ENCODE results near the gene IL1F10. TPM values are rescaled to one million over a fixed set of nuclear protein-coding genes. Genes with fewer than 3 reads are reported as not detected.
"Not testable (repeated sequence)": the region's sequence is repeated elsewhere in the genome, so short reads cannot be mapped to it uniquely, and the experiment has no call there.

IL1F10 gene
- total and polyA plus RNA-seq, 5 donors from 2014 or later, result not detected

DNA sequence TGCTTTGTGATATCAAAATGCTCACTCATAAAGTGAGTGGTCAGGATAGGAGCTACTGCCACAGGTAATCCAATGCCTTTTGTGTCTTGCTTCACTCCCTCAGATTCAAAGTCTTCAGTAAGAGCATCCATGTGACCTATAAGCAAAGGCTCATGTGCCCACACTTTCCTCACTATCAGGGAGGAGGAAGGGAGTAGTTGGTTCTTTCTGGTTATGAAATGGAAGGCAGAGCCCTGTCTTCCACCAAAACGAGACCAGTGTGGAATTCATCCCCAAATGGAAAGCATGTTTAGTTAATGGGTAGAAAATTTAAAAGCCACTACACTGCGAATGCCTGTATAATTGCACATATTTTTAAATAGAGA lies 25.8 kb downstream of the IL1F10 start:
- Histone ChIP-seq H3K27me3 (ENCODE audit: control insufficient read depth, insufficient read depth, low read length) (peaks cover 4% of the 10 kb centered on the region), H3K36me3 (ENCODE audit: control insufficient read depth, insufficient read depth, low read length) (no peaks in the 10 kb centered on the region), H3K4me1 (ENCODE audit: control insufficient read depth, insufficient read depth, low read length, poor library complexity, severe bottlenecking) (peaks cover 4% of the 10 kb centered on the region), H3K27ac (ENCODE audit: insufficient read depth, low read length, poor library complexity, severe bottlenecking) (no peak overlapping the region), H3K4me3 (ENCODE audit: low read depth, low read length) (no peak overlapping the region), H3K9me3 (ENCODE audit: control insufficient read depth in 2 of 2, low read length in 2 of 2) (no peaks in the 10 kb centered on the region)
- Mint-ChIP-seq H3K4me1 (peaks cover 7 to 13% (median 12%) of the 10 kb centered on the region in 4 donors), H3K27ac (no peak overlapping the region), H3K36me3 (peaks cover 3% of the 10 kb centered on the region), H3K27me3 (no peaks in the 10 kb centered on the region), H3K4me3 (no peak overlapping the region), H3K9me3 (peaks cover 3 to 16% (median 5%) of the 10 kb centered on the region in 7 donors)
- DNase-seq, result no peak
- no peak for ATAC-seq (ENCODE audit: low read depth in 2 of 2)

DNA sequence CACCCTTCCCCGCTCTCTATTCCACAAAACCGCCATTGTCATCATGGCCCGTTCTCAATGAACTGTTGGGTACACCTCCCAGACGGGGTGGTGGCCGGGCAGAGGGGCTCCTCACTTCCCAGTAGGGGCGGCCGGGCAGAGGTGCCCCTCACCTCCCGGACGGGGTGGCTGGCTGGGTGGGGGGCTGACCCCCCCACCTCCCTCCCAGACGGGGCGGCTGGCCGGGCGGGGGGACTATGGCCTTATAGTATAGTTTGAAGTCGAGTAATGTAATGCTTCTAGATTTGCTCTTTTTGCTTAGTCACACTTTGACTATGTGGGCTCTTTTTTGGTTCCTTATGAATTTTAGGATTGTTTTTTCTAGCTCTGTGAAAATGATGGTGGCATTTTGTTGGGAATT lies 28.5 kb downstream of the IL1F10 start:
- H3K27ac ChIP-seq (ENCODE audit: insufficient read depth, low read length, poor library complexity, severe bottlenecking); H3K9me3 ChIP-seq (ENCODE audit: control insufficient read depth in 2 of 2, low read length in 2 of 2): not testable (repeated sequence)

DNA sequence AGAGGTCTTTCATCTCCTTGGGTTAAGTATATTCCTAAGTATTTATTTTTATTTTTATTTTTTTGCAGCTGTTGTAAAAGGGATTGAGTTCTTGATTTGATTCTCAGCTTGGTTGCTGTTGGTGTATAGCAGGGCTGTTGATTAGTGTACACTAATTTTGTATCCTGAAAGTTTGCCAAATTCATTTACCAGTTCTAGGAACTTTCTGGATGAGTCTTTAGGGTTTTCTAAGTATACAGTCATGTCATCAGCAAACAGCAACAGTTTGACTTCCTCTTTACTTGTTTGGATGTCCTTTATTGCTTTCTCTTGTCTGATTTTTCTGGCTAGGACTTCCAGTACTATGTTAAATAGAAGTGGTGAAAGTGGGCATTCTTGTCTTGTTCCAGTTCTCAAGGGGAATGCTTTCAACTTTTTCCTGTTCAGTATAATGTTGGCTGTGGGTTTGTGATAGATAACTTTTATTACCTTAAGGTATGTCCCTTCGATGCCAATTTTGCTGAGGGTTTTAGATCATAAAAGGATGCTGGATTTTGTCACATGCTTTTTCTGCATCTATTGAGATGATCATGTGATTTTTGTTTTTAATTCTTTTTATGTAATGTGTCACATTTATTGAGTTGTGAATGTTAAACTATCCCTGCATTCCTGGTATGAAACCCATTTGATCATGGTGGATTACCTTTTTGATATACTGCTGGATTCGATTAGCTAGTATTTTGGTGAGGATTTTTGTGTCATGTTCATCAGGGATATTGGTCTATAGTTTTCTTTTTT lies 29.3 kb downstream of the IL1F10 start:
- Mint-ChIP-seq H3K4me1 (peaks cover 7 to 13% (median 12%) of the 10 kb centered on the region in 4 donors), H3K4me3 (peak overlapping the region in 1 of 4 donors; percentile 41), H3K9me3 (peaks cover 3 to 16% (median 5%) of the 10 kb centered on the region in 7 donors)
- not testable (repeated sequence) for DNase-seq; H3K27ac Mint-ChIP-seq; H3K27me3 Mint-ChIP-seq; H3K36me3 Mint-ChIP-seq; H3K27me3 ChIP-seq (ENCODE audit: control insufficient read depth, insufficient read depth, low read length); ATAC-seq (ENCODE audit: low read depth in 2 of 2); H3K36me3 ChIP-seq (ENCODE audit: control insufficient read depth, insufficient read depth, low read length); H3K4me1 ChIP-seq (ENCODE audit: control insufficient read depth, insufficient read depth, low read length, poor library complexity, severe bottlenecking); H3K27ac ChIP-seq (ENCODE audit: insufficient read depth, low read length, poor library complexity, severe bottlenecking); H3K9me3 ChIP-seq (ENCODE audit: control insufficient read depth in 2 of 2, low read length in 2 of 2)
- peak overlapping the region; percentile 73 for H3K4me3 ChIP-seq (ENCODE audit: low read depth, low read length)

More for the DNA sequence above, 28.5 kb downstream of the IL1F10 start:
- Mint-ChIP-seq H3K9me3 (peaks cover 3 to 16% (median 5%) of the 10 kb centered on the region in 7 donors), H3K4me1 (peaks cover 7 to 13% (median 12%) of the 10 kb centered on the region in 4 donors)
- H3K36me3 ChIP-seq (ENCODE audit: control insufficient read depth, insufficient read depth, low read length); H3K27me3 ChIP-seq (ENCODE audit: control insufficient read depth, insufficient read depth, low read length); H3K4me3 Mint-ChIP-seq; H3K36me3 Mint-ChIP-seq; H3K4me3 ChIP-seq (ENCODE audit: low read depth, low read length); DNase-seq; ATAC-seq (ENCODE audit: low read depth in 2 of 2); H3K27ac Mint-ChIP-seq; H3K4me1 ChIP-seq (ENCODE audit: control insufficient read depth, insufficient read depth, low read length, poor library complexity, severe bottlenecking); H3K27me3 Mint-ChIP-seq: not testable (repeated sequence)

DNA sequence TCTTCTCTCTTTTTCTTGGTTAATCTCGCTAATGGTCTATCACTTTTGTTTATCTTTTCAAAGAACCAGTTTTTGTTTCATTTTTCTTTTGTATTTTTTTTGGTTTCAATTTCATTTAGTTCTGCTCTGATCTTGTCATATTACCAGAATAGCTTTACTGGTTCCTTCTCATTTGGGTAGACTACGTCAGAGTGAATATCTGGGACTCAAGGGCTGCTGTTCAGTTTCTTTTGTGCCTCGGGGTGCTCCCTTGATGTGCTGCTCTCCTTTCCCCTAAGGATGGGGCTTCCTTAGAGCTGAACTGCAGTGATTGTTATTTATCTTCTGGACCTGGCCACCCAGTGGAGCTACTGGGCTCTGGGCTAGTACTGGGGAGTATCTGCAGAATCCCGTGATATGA lies 30.3 kb downstream of the IL1F10 start:
- Mint-ChIP-seq H3K27me3 (peaks cover 5% of the 10 kb centered on the region), H3K27ac (peak overlapping the region; percentile 14 to 52 (median 45)), H3K4me1 (peaks cover 7 to 13% (median 12%) of the 10 kb centered on the region in 4 donors), H3K36me3 (peaks cover 3% of the 10 kb centered on the region), H3K9me3 (peaks cover 3 to 16% (median 5%) of the 10 kb centered on the region in 7 donors), H3K4me3 (peak overlapping the region; percentile 41 to 92 (median 76))
- peak; percentile 65 to 72 for ATAC-seq (ENCODE audit: low read depth in 2 of 2)
- H3K36me3 ChIP-seq (ENCODE audit: control insufficient read depth, insufficient read depth, low read length), result no peaks in the 10 kb centered on the region
- no peaks in the 10 kb centered on the region for H3K9me3 ChIP-seq (ENCODE audit: control insufficient read depth in 2 of 2, low read length in 2 of 2)
- H3K4me3 ChIP-seq (ENCODE audit: low read depth, low read length), result peak overlapping the region; percentile 73
- peaks cover 4% of the 10 kb centered on the region for H3K4me1 ChIP-seq (ENCODE audit: control insufficient read depth, insufficient read depth, low read length, poor library complexity, severe bottlenecking)
- DNase-seq, result peak in 2 of 3 donors; percentile 48 to 74
- peak overlapping the region; percentile 42 for H3K27ac ChIP-seq (ENCODE audit: insufficient read depth, low read length, poor library complexity, severe bottlenecking)
- no peaks in the 10 kb centered on the region for H3K27me3 ChIP-seq (ENCODE audit: control insufficient read depth, insufficient read depth, low read length)

DNA sequence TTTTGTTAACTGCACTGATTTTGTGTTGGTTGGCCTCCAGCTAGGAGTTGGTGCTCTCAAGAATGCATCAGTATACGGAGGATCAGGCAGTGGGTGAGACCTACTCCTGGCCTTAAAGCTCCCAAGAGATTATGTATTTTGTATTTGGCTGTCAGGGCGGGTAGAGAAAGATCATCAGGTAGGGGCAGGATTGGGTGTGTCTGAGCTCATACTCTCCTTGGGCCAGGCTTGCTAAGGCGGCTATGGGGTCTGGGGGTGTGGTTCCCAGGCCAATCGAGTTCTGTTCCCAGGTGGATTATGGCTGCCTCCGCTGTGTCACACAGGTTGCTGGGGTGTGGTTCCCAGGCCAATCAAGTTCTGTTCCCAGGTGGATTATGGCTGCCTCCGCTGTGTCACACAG lies 30.8 kb downstream of the IL1F10 start:
- peak overlapping the region; percentile 73 for H3K4me3 ChIP-seq (ENCODE audit: low read depth, low read length)
- ATAC-seq (ENCODE audit: low read depth in 2 of 2), result no peak
- H3K27ac Mint-ChIP-seq, result peak overlapping the region; percentile 14 to 52 (median 45)

DNA sequence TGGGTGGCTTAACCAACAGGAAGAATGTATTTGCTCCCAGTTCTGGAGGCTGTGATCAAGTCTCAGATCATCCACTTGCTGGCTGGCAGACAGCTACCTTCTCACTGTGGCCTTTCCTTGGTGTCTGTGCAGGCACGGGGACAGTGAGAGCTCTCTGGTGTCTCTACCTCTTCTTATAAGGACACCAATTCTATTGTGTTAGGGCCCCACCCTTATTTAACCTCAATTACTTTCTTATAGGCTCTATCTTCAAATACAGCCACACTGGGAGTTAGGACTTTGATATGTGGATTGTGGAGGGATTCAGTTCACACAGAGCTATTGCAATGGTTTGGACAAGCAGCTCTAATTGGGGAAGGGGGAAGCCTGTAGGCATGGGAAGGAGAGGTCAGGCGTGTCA lies 34.4 kb downstream of the IL1F10 start:
- H3K27ac Mint-ChIP-seq, result peak overlapping the region in 1 of 3 donors; percentile 35
- DNase-seq (no peak), ATAC-seq (ENCODE audit: low read depth in 2 of 2) (no peak)
- H3K36me3 ChIP-seq (ENCODE audit: control insufficient read depth, insufficient read depth, low read length), result no peaks in the 10 kb centered on the region
- no peak overlapping the region for H3K4me3 ChIP-seq (ENCODE audit: low read depth, low read length)
- H3K36me3 Mint-ChIP-seq, result peaks cover 3% of the 10 kb centered on the region
- peaks cover 0 to 9% (median 5%) of the 10 kb centered on the region in 7 donors for H3K9me3 Mint-ChIP-seq
- H3K9me3 ChIP-seq (ENCODE audit: control insufficient read depth in 2 of 2, low read length in 2 of 2), result no peaks in the 10 kb centered on the region
- no peak overlapping the region for H3K27ac ChIP-seq (ENCODE audit: insufficient read depth, low read length, poor library complexity, severe bottlenecking)
- peaks cover 7 to 13% (median 12%) of the 10 kb centered on the region in 4 donors for H3K4me1 Mint-ChIP-seq
- no peaks in the 10 kb centered on the region for H3K27me3 ChIP-seq (ENCODE audit: control insufficient read depth, insufficient read depth, low read length)
- no peak overlapping the region for H3K4me3 Mint-ChIP-seq
- peaks cover 5% of the 10 kb centered on the region for H3K27me3 Mint-ChIP-seq
- peaks cover 4% of the 10 kb centered on the region for H3K4me1 ChIP-seq (ENCODE audit: control insufficient read depth, insufficient read depth, low read length, poor library complexity, severe bottlenecking)

More for the DNA sequence above, 30.8 kb downstream of the IL1F10 start:
- H3K9me3 Mint-ChIP-seq, result peaks cover 3 to 19% (median 6%) of the 10 kb centered on the region in 7 donors
- Histone ChIP-seq H3K27ac (ENCODE audit: insufficient read depth, low read length, poor library complexity, severe bottlenecking) (peak overlapping the region; percentile 42), H3K9me3 (ENCODE audit: control insufficient read depth in 2 of 2, low read length in 2 of 2) (no peaks in the 10 kb centered on the region), H3K4me1 (ENCODE audit: control insufficient read depth, insufficient read depth, low read length, poor library complexity, severe bottlenecking) (peaks cover 4% of the 10 kb centered on the region), H3K36me3 (ENCODE audit: control insufficient read depth, insufficient read depth, low read length) (no peaks in the 10 kb centered on the region), H3K27me3 (ENCODE audit: control insufficient read depth, insufficient read depth, low read length) (no peaks in the 10 kb centered on the region)
- peaks cover 3% of the 10 kb centered on the region for H3K36me3 Mint-ChIP-seq
- H3K27me3 Mint-ChIP-seq, result peaks cover 5% of the 10 kb centered on the region
- H3K4me3 Mint-ChIP-seq, result peak overlapping the region; percentile 41 to 92 (median 76)
- no peak for DNase-seq
- peaks cover 7 to 13% (median 12%) of the 10 kb centered on the region in 4 donors for H3K4me1 Mint-ChIP-seq

DNA sequence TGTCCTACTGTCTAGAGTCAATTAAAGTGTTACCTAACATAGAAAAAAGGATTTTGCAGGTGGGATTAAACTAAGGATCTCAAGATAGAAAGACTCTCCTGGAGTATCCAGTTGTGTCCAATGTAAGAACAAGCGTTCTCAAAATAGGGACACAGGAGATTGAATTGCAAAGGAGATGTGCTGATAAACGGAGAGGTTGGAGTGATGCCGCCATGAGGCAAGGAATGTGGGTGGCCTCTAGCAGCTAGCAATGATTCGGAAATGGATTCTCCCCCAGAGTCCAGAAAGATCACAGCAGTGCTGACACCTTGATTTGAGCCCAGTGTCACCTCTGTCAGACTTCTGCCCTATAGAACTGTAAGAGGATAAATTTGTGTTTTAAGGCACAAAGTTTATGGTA lies 35.5 kb downstream of the IL1F10 start:
- H3K4me3 ChIP-seq (ENCODE audit: low read depth, low read length), result no peak overlapping the region
- ATAC-seq (ENCODE audit: low read depth in 2 of 2) (no peak), DNase-seq (no peak)
- Mint-ChIP-seq H3K4me1 (peaks cover 0 to 3% (median 2%) of the 10 kb centered on the region in 4 donors), H3K27me3 (peaks cover 5% of the 10 kb centered on the region), H3K27ac (no peak overlapping the region), H3K9me3 (peaks cover 0 to 3% (median 0%) of the 10 kb centered on the region in 7 donors), H3K36me3 (no peaks in the 10 kb centered on the region), H3K4me3 (no peak overlapping the region)
- peaks cover 3% of the 10 kb centered on the region for H3K4me1 ChIP-seq (ENCODE audit: control insufficient read depth, insufficient read depth, low read length, poor library complexity, severe bottlenecking)
- H3K27me3 ChIP-seq (ENCODE audit: control insufficient read depth, insufficient read depth, low read length), result no peaks in the 10 kb centered on the region
- no peaks in the 10 kb centered on the region for H3K36me3 ChIP-seq (ENCODE audit: control insufficient read depth, insufficient read depth, low read length)
- H3K9me3 ChIP-seq (ENCODE audit: control insufficient read depth in 2 of 2, low read length in 2 of 2), result no peaks in the 10 kb centered on the region
- H3K27ac ChIP-seq (ENCODE audit: insufficient read depth, low read length, poor library complexity, severe bottlenecking), result no peak overlapping the region

Data from CD4-positive, CD25-positive, alpha-beta regulatory T cell (primary cell).